ENCODE data around the gene MRTO4.

Gene MRTO4
- 10.1 to 256 (median 44.0) reads per million in 9 experiments for total RNA-seq

DNA sequence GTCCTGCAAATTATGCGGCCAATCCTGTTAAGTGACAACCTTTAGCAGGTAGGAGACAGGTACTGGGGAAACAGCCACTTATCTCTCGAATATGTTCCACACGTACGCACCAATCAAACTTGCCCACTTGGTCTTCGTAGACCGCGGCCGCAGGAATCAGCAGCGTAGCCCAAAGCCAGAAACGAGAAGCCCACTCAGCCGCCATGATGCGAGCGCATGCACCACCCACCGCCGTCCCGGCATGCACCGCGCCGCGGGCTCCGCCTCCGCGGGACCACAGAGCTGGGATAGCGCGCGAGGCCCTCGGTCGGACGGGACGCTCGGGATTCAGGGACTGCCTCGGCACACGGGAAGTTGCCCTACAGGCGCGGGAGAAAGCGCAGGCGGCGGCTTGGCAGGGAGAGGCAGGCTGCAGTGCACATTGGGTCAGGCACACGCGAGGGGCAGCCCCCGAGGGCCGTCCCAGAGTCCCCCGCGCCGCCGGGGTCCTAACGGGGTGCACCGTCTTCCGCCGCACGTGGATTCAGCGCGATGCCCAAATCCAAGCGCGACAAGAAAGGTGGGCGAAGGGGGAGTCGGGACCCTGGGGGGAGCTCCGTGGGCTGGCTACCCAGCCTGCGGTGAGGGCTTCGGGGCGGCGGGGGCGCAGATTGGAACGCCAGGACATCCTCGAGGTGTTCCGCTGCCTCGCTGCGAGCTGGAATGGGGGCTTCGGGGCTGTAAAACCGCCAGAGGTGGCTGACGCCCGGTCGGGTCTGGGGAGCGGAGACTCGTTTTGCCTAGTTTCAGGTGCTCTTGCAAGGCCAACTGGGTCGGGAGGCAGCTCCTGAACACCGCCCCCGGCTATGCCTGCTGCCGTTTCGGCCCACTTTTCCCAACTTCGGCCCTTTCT is at the start of gene MRTO4, which contains the start of gene EMC1:
Gene MRTO4 (plus strand): TSS at position 501 of the 892 bp plus-strand sequence. CDS start 31 bp downstream, at position 532.
Gene EMC1 (minus strand): TSS at position 220 of the 892 bp plus-strand sequence. CDS start 15 bp downstream, at position 205.
- peak; percentile 93 for ATAC-seq (replicated peaks)
- Mint-ChIP-seq H3K36me3 (ENCODE audit: insufficient read depth) (peaks cover 5% of the 10 kb centered on the region), H3K27ac (peak within 1 kb of the TSS; percentile 95 to 96)

DNA sequence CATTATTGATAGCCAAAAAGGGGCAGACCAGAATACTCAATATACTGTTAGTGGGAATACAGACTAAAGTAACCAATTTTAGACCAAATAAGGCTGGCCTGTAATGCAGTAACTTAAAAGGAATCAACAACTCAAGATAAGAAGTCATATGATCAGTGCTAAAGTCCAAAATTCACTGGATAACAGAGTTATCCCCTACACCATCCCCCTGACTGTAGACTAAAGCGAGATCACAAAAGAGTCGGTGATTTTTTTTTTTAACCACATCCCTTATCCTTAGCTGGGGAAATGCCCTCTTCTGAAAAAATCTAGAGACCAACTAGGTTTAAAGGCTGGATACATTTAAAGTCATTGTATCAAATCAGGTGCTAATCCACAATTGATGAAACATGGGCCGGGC is 49.2 kb upstream of the MRTO4 start:
- Mint-ChIP-seq H3K9me3 (no peaks in the 10 kb centered on the region), H3K4me3 (no peak overlapping the region), H3K36me3 (ENCODE audit: insufficient read depth) (peaks cover 37% of the 10 kb centered on the region), H3K27me3 (no peaks in the 10 kb centered on the region), H3K4me1 (ENCODE audit: low read depth in 2 of 2) (peaks cover 28 to 45% of the 10 kb centered on the region in 2 donors), H3K27ac (peak overlapping the region; percentile 69 to 70)
- ATAC-seq (replicated peaks): peak; percentile 36
- no peak for DNase-seq

More for the DNA sequence above, at the start of gene MRTO4, which contains the start of gene EMC1:
- Mint-ChIP-seq H3K27me3 (no peaks in the 10 kb centered on the region), H3K4me1 (ENCODE audit: low read depth in 2 of 2) (peaks cover 19 to 22% of the 10 kb centered on the region in 2 donors), H3K9me3 (no peaks in the 10 kb centered on the region), H3K4me3 (peak within 1 kb of the TSS; percentile 91 to 92)
- peak; percentile 89 to 96 (median 90) for DNase-seq

GRCh38 chr1:19203440-19203839 is 48.2 kb upstream of the MRTO4 start:
- H3K4me1 Mint-ChIP-seq (ENCODE audit: low read depth in 2 of 2): peaks cover 31 to 52% of the 10 kb centered on the region in 2 donors

DNA sequence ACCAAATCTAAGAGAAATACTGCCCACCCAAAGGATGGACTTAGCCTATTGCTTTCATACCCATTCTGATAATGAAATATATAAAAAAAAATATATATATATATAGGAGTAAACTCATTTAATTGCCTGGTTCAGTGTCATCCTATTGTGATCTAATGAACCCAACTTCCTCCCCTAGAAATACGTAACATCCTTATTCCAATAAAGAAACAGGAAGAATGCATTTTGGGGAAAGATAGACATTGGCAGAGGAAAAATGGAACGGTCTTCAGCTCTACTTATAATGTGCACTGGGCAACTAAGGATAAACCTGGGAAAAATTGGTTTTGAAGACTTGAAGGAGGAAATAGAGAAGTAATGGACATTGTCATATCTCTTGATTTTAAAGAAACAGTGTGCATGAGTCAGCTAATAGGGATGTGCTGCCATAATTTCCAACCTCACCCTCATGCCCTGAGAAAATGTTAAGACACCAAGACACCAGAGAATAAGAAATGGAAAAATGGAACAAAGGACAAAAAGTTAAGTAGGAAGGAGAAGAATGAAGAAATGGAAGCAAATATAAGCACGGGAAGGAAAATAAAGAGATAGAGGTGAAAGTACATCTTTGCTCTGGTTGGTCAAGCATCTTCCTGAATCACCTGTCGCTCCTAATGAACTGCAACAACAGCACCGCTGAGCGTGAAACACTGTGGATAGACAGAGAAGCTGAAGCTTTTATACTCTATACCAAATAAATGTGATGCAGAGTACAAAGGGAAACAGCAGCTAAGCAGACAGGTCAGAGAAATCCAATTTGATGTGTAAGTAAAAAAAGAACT is 46.9 kb upstream of the MRTO4 start:
- no peak for DNase-seq
- H3K4me3 Mint-ChIP-seq: no peak overlapping the region
- H3K27me3 Mint-ChIP-seq: no peaks in the 10 kb centered on the region
- H3K4me1 Mint-ChIP-seq (ENCODE audit: low read depth in 2 of 2): peaks cover 35 to 59% of the 10 kb centered on the region in 2 donors
- peaks cover 25% of the 10 kb centered on the region for H3K36me3 Mint-ChIP-seq (ENCODE audit: insufficient read depth)
- H3K9me3 Mint-ChIP-seq: no peaks in the 10 kb centered on the region
- H3K27ac Mint-ChIP-seq: peak overlapping the region in 1 of 2 donors; percentile 53
- ATAC-seq (replicated peaks): no peak

More at GRCh38 chr1:19203440-19203839, 48.2 kb upstream of the MRTO4 start:
- Mint-ChIP-seq H3K9me3 (no peaks in the 10 kb centered on the region), H3K27ac (no peak overlapping the region), H3K27me3 (no peaks in the 10 kb centered on the region), H3K36me3 (ENCODE audit: insufficient read depth) (peaks cover 36% of the 10 kb centered on the region), H3K4me3 (no peak overlapping the region)
- DNase-seq (no peak), ATAC-seq (replicated peaks) (no peak)

DNA sequence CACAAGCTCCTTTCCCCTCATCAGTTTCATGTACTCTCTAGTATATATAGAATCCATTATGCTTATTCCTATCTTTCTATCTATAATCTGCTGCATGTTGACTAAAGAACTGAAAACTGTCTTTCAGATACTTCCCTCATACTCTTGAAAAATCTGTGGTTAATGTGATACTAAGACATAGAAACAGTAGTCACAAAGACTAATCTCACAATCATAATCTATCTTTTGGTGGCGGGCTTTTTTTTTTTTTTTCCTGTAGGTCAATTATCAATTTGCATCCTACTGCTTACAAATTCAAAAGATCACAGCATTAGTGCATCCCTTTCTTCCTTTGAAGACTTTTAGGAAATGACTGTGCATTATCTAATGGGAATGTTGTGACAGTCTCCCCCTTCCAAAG is 46.2 kb upstream of the MRTO4 start:
- Mint-ChIP-seq H3K4me1 (ENCODE audit: low read depth in 2 of 2) (peaks cover 38 to 63% of the 10 kb centered on the region in 2 donors), H3K9me3 (no peaks in the 10 kb centered on the region), H3K4me3 (no peak overlapping the region), H3K36me3 (ENCODE audit: insufficient read depth) (peaks cover 21% of the 10 kb centered on the region), H3K27ac (peak overlapping the region in 1 of 2 donors; percentile 4), H3K27me3 (no peaks in the 10 kb centered on the region)
- DNase-seq: no peak
- no peak for ATAC-seq (replicated peaks)

DNA sequence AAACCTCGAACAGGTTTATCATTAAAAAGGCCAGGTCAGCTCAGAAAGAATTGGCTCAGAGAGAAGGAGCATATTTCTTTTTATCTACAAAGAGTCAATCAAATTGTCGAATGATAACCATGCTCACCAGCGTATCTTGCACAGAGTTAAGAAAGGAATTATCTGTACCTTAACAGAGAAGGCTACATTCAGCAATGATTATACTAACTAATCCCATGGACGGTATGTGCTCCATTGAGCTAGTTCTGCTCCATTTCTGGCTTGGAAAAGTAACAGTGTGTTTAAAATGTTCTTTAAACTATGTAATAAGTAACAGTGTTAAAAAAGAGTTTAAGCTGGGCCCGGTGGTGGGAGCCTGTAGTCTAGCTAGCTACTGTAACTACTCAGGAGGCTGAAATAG is 45.8 kb upstream of the MRTO4 start:
- Mint-ChIP-seq H3K4me3 (no peak overlapping the region), H3K9me3 (no peaks in the 10 kb centered on the region), H3K27ac (no peak overlapping the region), H3K27me3 (no peaks in the 10 kb centered on the region), H3K36me3 (ENCODE audit: insufficient read depth) (peaks cover 19% of the 10 kb centered on the region), H3K4me1 (ENCODE audit: low read depth in 2 of 2) (peaks cover 41 to 64% of the 10 kb centered on the region in 2 donors)
- ATAC-seq (replicated peaks): no peak
- no peak for DNase-seq

DNA sequence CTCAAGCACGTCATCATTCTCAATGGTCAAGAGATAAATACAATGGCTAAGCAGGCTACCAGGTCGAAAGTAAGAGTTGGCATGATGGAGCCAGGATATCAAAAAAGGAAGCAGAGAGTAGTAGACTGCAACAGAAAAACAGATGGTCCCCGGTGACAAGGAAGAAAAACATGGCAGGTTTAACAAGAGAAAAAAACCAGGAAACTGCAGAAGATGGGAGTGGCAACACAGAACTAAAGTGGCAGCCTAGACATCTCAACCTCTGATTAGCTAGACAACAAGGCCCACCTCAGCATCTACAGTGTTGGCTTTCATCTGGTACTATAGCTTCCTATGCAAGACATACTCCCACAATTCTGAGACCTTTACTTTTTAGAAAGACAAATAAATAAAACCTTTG is 44.7 kb upstream of the MRTO4 start:
- Mint-ChIP-seq H3K9me3 (no peaks in the 10 kb centered on the region), H3K4me3 (no peak overlapping the region), H3K4me1 (ENCODE audit: low read depth in 2 of 2) (peaks cover 45 to 69% of the 10 kb centered on the region in 2 donors), H3K27me3 (no peaks in the 10 kb centered on the region), H3K36me3 (ENCODE audit: insufficient read depth) (peaks cover 19% of the 10 kb centered on the region), H3K27ac (no peak overlapping the region)
- DNase-seq: no peak
- no peak for ATAC-seq (replicated peaks)

GRCh38 chr1:19208710-19209438 is 42.7 kb upstream of the MRTO4 start:
- no peaks in the 10 kb centered on the region for H3K9me3 Mint-ChIP-seq
- no peak for ATAC-seq (replicated peaks)
- peaks cover 38 to 65% of the 10 kb centered on the region in 2 donors for H3K4me1 Mint-ChIP-seq (ENCODE audit: low read depth in 2 of 2)
- H3K27ac Mint-ChIP-seq: peak overlapping the region; percentile 93 to 96
- peak overlapping the region; percentile 85 to 89 for H3K4me3 Mint-ChIP-seq
- DNase-seq: no peak
- H3K36me3 Mint-ChIP-seq (ENCODE audit: insufficient read depth): peaks cover 19% of the 10 kb centered on the region
- H3K27me3 Mint-ChIP-seq: no peaks in the 10 kb centered on the region

GRCh38 chr1:19209439-19209989 is 42.1 kb upstream of the MRTO4 start:
- peak in 2 of 3 experiments; percentile 28 for DNase-seq
- H3K36me3 Mint-ChIP-seq (ENCODE audit: insufficient read depth): peaks cover 21% of the 10 kb centered on the region
- peak overlapping the region; percentile 85 to 89 for H3K4me3 Mint-ChIP-seq
- H3K27me3 Mint-ChIP-seq: no peaks in the 10 kb centered on the region
- H3K9me3 Mint-ChIP-seq: no peaks in the 10 kb centered on the region
- peaks cover 37 to 61% of the 10 kb centered on the region in 2 donors for H3K4me1 Mint-ChIP-seq (ENCODE audit: low read depth in 2 of 2)
- peak overlapping the region; percentile 93 to 96 for H3K27ac Mint-ChIP-seq
- peak; percentile 22 for ATAC-seq (replicated peaks)

- ATAC-seq (replicated peaks) (peak; percentile 88), DNase-seq (peak; percentile 96 to 98 (median 96))
- Mint-ChIP-seq H3K9me3 (no peaks in the 10 kb centered on the region), H3K4me3 (peak within 1 kb of the TSS; percentile 85 to 89), H3K4me1 (ENCODE audit: low read depth in 2 of 2) (peaks cover 33 to 56% of the 10 kb centered on the region in 2 donors), H3K36me3 (ENCODE audit: insufficient read depth) (peaks cover 23% of the 10 kb centered on the region), H3K27ac (peak within 1 kb of the TSS; percentile 93 to 96), H3K27me3 (no peaks in the 10 kb centered on the region)
Observed at GRCh38 chr1:19209990-19210771, 41.4 kb upstream of the MRTO4 start, which contains the start of gene UBR4. Gene UBR4 (minus strand): TSS chr1:19210266. CDS start chr1:19210248, 18 bp downstream.

DNA sequence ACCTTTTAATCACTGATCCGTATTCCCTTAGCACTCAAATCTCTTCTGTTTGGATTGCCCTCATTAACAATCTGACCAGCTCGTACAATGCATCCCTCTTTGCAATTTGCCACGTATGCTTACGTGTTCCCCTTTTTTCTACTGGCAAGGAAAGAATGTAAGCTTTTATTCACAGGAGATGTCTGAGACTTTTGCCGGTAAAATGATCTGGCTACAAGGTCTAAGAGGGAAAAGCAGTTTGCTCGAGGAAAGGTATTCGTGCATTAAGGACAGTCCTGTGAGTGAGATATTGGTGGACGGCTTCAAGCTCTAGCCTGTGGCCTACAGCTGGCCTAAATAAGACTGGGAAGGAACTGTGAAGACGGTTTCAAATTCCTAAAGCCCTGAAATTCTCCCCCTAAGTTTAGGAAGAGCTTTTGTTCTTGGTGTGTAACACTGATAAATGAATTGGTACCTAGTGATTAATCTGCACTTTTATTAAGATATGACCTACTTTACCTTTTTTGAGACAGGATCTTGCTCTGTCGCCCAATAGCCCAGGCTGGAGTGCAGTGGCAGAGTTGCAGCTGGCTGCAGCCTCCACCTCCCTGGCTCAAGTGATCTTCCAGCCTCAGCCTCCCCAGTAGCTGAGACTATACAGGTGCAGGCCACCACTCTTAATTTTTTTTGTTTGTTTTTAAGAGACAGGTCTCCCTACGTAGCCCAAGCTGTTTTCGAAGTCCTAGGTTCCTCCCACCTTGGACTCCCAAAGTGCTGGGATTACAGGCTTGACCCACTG is 40.6 kb upstream of the MRTO4 start:
- Mint-ChIP-seq H3K4me3 (peak overlapping the region; percentile 85 to 89), H3K36me3 (ENCODE audit: insufficient read depth) (peaks cover 20% of the 10 kb centered on the region), H3K27ac (peak overlapping the region; percentile 93 to 96), H3K9me3 (no peaks in the 10 kb centered on the region), H3K4me1 (ENCODE audit: low read depth in 2 of 2) (peaks cover 27 to 51% of the 10 kb centered on the region in 2 donors), H3K27me3 (no peaks in the 10 kb centered on the region)
- DNase-seq (no peak), ATAC-seq (replicated peaks) (no peak)

Data from effector memory CD8-positive, alpha-beta T cell (primary cell).